ENCODE results near the gene ENHO.

Gene ENHO

GRCh38 chr9:34522971-34523797, at the start of gene ENHO:
Gene ENHO (minus strand): TSS chr9:34522990. CDS start chr9:34521695, 1,295 bp downstream.
- DNase-seq = peak; percentile 80

GRCh38 chr9:34572092-34572491, 49.3 kb upstream of the ENHO start:
- DNase-seq = no peak

GRCh38 chr9:34571481-34571810, 48.7 kb upstream of the ENHO start:
- no peak for DNase-seq

- DNase-seq = no peak
These were observed 48.2 kb upstream of the ENHO start for GRCh38 chr9:34570809-34571480.

- no peak for DNase-seq
These were observed 47.6 kb upstream of the ENHO start for GRCh38 chr9:34570376-34570775.

- DNase-seq = no peak
These were observed 46.0 kb upstream of the ENHO start for GRCh38 chr9:34568774-34569173.

GRCh38 chr9:34568133-34568532, 45.3 kb upstream of the ENHO start:
- DNase-seq = no peak

GRCh38 chr9:34566972-34567371, 44.2 kb upstream of the ENHO start:
- no peak for DNase-seq

GRCh38 chr9:34566322-34566721, 43.5 kb upstream of the ENHO start:
- DNase-seq = no peak

GRCh38 chr9:34565856-34566255, 43.1 kb upstream of the ENHO start:
- no peak for DNase-seq

GRCh38 chr9:34564617-34565016, 41.8 kb upstream of the ENHO start:
- DNase-seq = no peak

GRCh38 chr9:34563262-34563661, 40.5 kb upstream of the ENHO start:
- DNase-seq = no peak

GRCh38 chr9:34562135-34562745, 39.5 kb upstream of the ENHO start:
- no peak for DNase-seq

GRCh38 chr9:34560599-34561214, 37.9 kb upstream of the ENHO start:
- DNase-seq = no peak

- no peak for DNase-seq
These were observed 37.0 kb upstream of the ENHO start for GRCh38 chr9:34559624-34560455.

GRCh38 chr9:34558919-34559623, 36.3 kb upstream of the ENHO start:
- no peak for DNase-seq

- DNase-seq = no peak
These were observed 35.6 kb upstream of the ENHO start for GRCh38 chr9:34558364-34558763.

GRCh38 chr9:34557426-34558321, 34.9 kb upstream of the ENHO start:
- DNase-seq = no peak

- no peak for DNase-seq
These were observed 34.2 kb upstream of the ENHO start for GRCh38 chr9:34556949-34557348.

GRCh38 chr9:34555936-34556525, 33.2 kb upstream of the ENHO start:
- no peak for DNase-seq

- DNase-seq = no peak
These were observed 32.7 kb upstream of the ENHO start for GRCh38 chr9:34555500-34555899.

Data from DMS153 (cell line).